ENCODE measurements around the gene MYBPHL. TPM values are rescaled to one million over a fixed set of nuclear protein-coding genes. Genes with fewer than 3 reads are reported as not detected.

MYBPHL gene
- polyA plus RNA-seq, 1 of the 3 experiments (the other 2 are of a cell fraction) = 0.07 TPM

- WGBS (ENCODE audit: low lambda C conversion rate) = 93% methylated on average over 5 of the region's 6 CpGs
- Histone ChIP-seq H3K79me2 (ENCODE audit: insufficient read depth) (no peaks in the 10 kb centered on the region), H3K27ac (ENCODE audit: low read depth in 2 of 2, low read length in 1 of 2) (no peak overlapping the region), H4K20me1 (ENCODE audit: insufficient read depth) (no peaks in the 10 kb centered on the region), H3K9me2 (no peaks in the 10 kb centered on the region), H3K9me3 (no peaks in the 10 kb centered on the region), H3K4me3 (ENCODE audit: low read depth in 2 of 2, low read length in 1 of 2) (no peak overlapping the region), H2AFZ (ENCODE audit: low read depth) (no peak overlapping the region), H3K4me1 (ENCODE audit: control insufficient read depth in 1 of 2, insufficient read depth in 2 of 2, low read depth in 1 of 2, low read length in 1 of 2) (peaks cover 0 to 22% of the 10 kb centered on the region in 2 experiments; a peak in 2 of 4 replicates), H3K36me3 (replicated peaks in 1 of 2; ENCODE audit: control insufficient read depth in 1 of 2, insufficient read depth in 2 of 2, low read length in 1 of 2) (peaks cover 0 to 5% of the 10 kb centered on the region in 2 experiments), H3K9ac (no peak overlapping the region), H3K4me2 (no peak overlapping the region), H3K27me3 (ENCODE audit: insufficient read depth) (no peaks in the 10 kb centered on the region), H3F3A (replicated peaks; ENCODE audit: insufficient read depth) (no peaks in the 10 kb centered on the region)
- ChIA-PET POLR2A (no interaction called here), CTCF (interaction anchor here (0.6 to 1.4 kb wide), 2 partner anchors 123 to 271 kb away, joined by 3 read pairs; no protein-coding TSS in a partner anchor)
- DNase-seq = no peak
- TF ChIP-seq POLR2AphosphoS5 (IDR thresholded peaks at IDR 0.05; ENCODE audit: low read depth, low read length) (no peak), RFX5 (IDR thresholded peaks at IDR 0.05; ENCODE audit: low read length) (no peak)
These were observed 45.2 kb downstream of the MYBPHL start for GRCh38 chr1:109261578-109261977.

GRCh38 chr1:109261006-109261405, 45.8 kb downstream of the MYBPHL start:
- Histone ChIP-seq H3K4me3 (ENCODE audit: low read depth in 2 of 2, low read length in 1 of 2) (no peak overlapping the region), H3K9me3 (no peaks in the 10 kb centered on the region), H3F3A (replicated peaks; ENCODE audit: insufficient read depth) (no peaks in the 10 kb centered on the region), H3K9ac (no peak overlapping the region), H3K27me3 (ENCODE audit: insufficient read depth) (no peaks in the 10 kb centered on the region), H3K4me1 (ENCODE audit: control insufficient read depth in 1 of 2, insufficient read depth in 2 of 2, low read depth in 1 of 2, low read length in 1 of 2) (peaks cover 0 to 25% of the 10 kb centered on the region in 2 experiments; a peak in 2 of 4 replicates), H2AFZ (ENCODE audit: low read depth) (no peak overlapping the region), H3K9me2 (no peaks in the 10 kb centered on the region), H3K4me2 (no peak overlapping the region), H3K36me3 (replicated peaks in 1 of 2; ENCODE audit: control insufficient read depth in 1 of 2, insufficient read depth in 2 of 2, low read length in 1 of 2) (peaks cover 0 to 5% of the 10 kb centered on the region in 2 experiments), H3K27ac (ENCODE audit: low read depth in 2 of 2, low read length in 1 of 2) (no peak overlapping the region), H3K79me2 (ENCODE audit: insufficient read depth) (no peaks in the 10 kb centered on the region), H4K20me1 (ENCODE audit: insufficient read depth) (no peaks in the 10 kb centered on the region)
- ChIA-PET POLR2A (no interaction called here), CTCF (interaction anchor here (0.6 to 2.1 kb wide), 4 partner anchors 60 to 271 kb away, joined by 3 to 5 read pairs (median 3); no protein-coding TSS in a partner anchor)
- 95% methylated on average over 12 of the region's 16 CpGs for WGBS (ENCODE audit: low lambda C conversion rate)
- DNase-seq = no peak
- no peak for TF ChIP-seq TCF12 (IDR thresholded peaks at IDR 0.05)
- no peak for TF ChIP-seq USF1 (IDR thresholded peaks at IDR 0.05; ENCODE audit: borderline replicate concordance, low read depth)

GRCh38 chr1:109259674-109260557, 46.9 kb downstream of the MYBPHL start:
- no peaks in the 10 kb centered on the region for H3K9me2 ChIP-seq
- H3F3A ChIP-seq (replicated peaks; ENCODE audit: insufficient read depth) = no peaks in the 10 kb centered on the region
- peaks cover 0 to 5% of the 10 kb centered on the region in 2 experiments for H3K36me3 ChIP-seq (replicated peaks in 1 of 2; ENCODE audit: control insufficient read depth in 1 of 2, insufficient read depth in 2 of 2, low read length in 1 of 2)
- no peak overlapping the region for H3K9ac ChIP-seq
- ChIA-PET POLR2A (no interaction called here), CTCF (interaction anchor here (0.8 to 2.1 kb wide), 10 partner anchors 10 to 273 kb away, joined by 3 to 7 read pairs (median 4); a partner anchor contains a TSS)
- H2AFZ ChIP-seq (ENCODE audit: low read depth) = no peak overlapping the region
- peak overlapping the region in 1 of 2 experiments; percentile 63; a peak in 2 of 4 replicates for H3K27ac ChIP-seq (ENCODE audit: low read depth in 2 of 2, low read length in 1 of 2)
- H3K4me1 ChIP-seq (ENCODE audit: control insufficient read depth in 1 of 2, insufficient read depth in 2 of 2, low read depth in 1 of 2, low read length in 1 of 2) = peaks cover 0 to 36% of the 10 kb centered on the region in 2 experiments; a peak in 2 of 4 replicates
- no peak overlapping the region for H3K4me2 ChIP-seq
- WGBS (ENCODE audit: low lambda C conversion rate) = 69% methylated on average over 7 of the region's 7 CpGs
- no peaks in the 10 kb centered on the region for H3K27me3 ChIP-seq (ENCODE audit: insufficient read depth)
- H3K4me3 ChIP-seq (ENCODE audit: low read depth in 2 of 2, low read length in 1 of 2) = no peak overlapping the region
- H3K79me2 ChIP-seq (ENCODE audit: insufficient read depth) = no peaks in the 10 kb centered on the region
- no peaks in the 10 kb centered on the region for H3K9me3 ChIP-seq
- DNase-seq = peak; percentile 77
- H4K20me1 ChIP-seq (ENCODE audit: insufficient read depth) = no peaks in the 10 kb centered on the region
- TF ChIP-seq USF2 (IDR thresholded peaks at IDR 0.05; ENCODE audit: borderline replicate concordance, low read depth, low read length) (no peak), CTCF (IDR thresholded peaks at IDR 0.05) (no peak), YY1 (IDR thresholded peaks at IDR 0.05; ENCODE audit: low read depth) (no peak), EP300 (IDR thresholded peaks at IDR 0.05; ENCODE audit: borderline replicate concordance in 1 of 2, low read depth in 1 of 2, low read length in 1 of 2) (no peak), SMC3 (IDR thresholded peaks at IDR 0.05; ENCODE audit: low read depth, low read length) (no peak), REST (IDR thresholded peaks at IDR 0.05; ENCODE audit: low read depth, low read length) (no peak), CHD2 (IDR thresholded peaks at IDR 0.05; ENCODE audit: low read length, partially characterized antibody) (no peak), NFIC (IDR thresholded peaks at IDR 0.05; ENCODE audit: borderline replicate concordance) (no peak)
